Activated T-cell treated with anti-CD3 and anti-CD28 coated beads, Interleukin-2, amount 50 U/mL, for 72 hours (primary cell): Measurements from ENCODE around the gene GYS1. TPM values are rescaled to one million over a fixed set of nuclear protein-coding genes. Genes with fewer than 3 reads are reported as not detected.

Source experiments
- ATAC-seq, 2 donors: fragments of 150-1000 bp; cut with Tn5 transposase; replicated peaks in 1 of 2; 2 replicates each; pipeline ENCODE4 v1.10.0; 2021; ENCODE audit warnings: moderate library complexity in 2 of 2, mild to moderate bottlenecking in 1 of 2
- DNase-seq, 2 donors: peaks; one replicate each; pipeline ENCODE4 v3.0.0; 2021 to 2022; ENCODE audit warnings: mixed read lengths in 1 of 2
- H3K27ac Mint-ChIP-seq: one replicate; pipeline ENCODE4 v1.8.0; 2022; ENCODE audit warnings: mild to moderate bottlenecking, moderate library complexity, mixed read lengths
- H3K27me3 Mint-ChIP-seq: one replicate; pipeline ENCODE4 v1.8.0; 2022; ENCODE audit warnings: low read depth, mixed read lengths
- H3K36me3 Mint-ChIP-seq, 2 donors: one replicate each; pipeline ENCODE4 v1.8.0; 2022; ENCODE audit warnings: mixed read lengths in 2 of 2, mild to moderate bottlenecking in 1 of 2; ENCODE audit not compliant: insufficient read depth in 2 of 2
- H3K4me1 Mint-ChIP-seq: one replicate; pipeline ENCODE4 v1.8.0; 2022; ENCODE audit warnings: low read depth, mixed read lengths
- H3K4me3 Mint-ChIP-seq, 2 donors: one replicate each; pipeline ENCODE4 v1.8.0; 2022; ENCODE audit warnings: mild to moderate bottlenecking in 2 of 2, mixed read lengths in 2 of 2, moderate library complexity in 2 of 2
- H3K9me3 Mint-ChIP-seq, 2 donors: one replicate each; pipeline ENCODE4 v1.8.0; 2022; ENCODE audit warnings: mixed read lengths in 2 of 2
- total RNA-seq, 2 donors: library from RNA; stranded (reverse); gene quantifications; one replicate each; pipeline ENCODE4 v1.2.3, GENCODE V29; 2022

GYS1 gene
- total RNA-seq, 2 donors from 2014 or later = 25.9 to 29.4 TPM

DNA sequence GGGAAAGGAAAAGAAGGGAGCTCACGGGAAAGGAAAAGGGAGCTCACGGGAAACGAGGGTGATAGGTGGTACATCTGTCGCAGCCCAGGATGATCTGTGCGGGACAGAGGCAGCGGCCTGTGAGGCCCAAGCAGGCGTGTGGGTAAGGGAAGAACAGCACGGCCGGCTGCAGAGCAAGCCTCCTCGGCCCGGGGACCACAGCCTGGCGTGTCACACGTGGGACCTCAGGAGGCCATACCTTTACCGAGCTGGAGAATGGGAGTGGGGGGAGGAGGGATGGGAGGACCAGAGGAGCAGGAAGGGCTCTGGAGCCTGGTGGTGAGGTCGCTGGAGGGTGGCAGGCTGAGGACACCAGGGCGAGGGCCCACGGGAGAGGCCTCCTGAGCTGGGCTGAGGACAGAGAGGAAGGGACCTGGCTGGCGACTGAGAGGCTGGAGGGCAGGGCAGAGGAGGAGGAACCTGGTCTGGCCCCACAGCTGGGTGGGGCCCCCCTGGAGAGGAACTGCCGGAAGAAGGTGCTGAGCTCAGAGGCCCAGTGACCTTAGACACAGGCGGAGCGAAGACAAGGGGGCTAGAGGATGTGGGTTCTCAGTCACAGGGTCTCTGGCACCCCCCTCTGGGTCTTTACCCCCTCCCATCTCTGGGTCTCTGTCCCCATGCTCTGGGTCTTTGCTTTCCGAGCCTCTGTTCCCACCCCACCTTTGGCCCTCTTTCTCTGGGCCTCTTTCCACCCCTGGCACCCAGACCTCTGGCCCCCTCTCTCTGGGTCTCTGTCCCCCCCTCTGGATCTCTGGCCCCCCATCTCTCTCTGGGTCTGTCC, 30.9 kb downstream of the GYS1 start:
- Mint-ChIP-seq H3K27ac (peak overlapping the region; percentile 99), H3K36me3 (peaks cover 16 to 26% of the 10 kb centered on the region in 2 donors), H3K4me1 (peaks cover 83% of the 10 kb centered on the region), H3K9me3 (no peaks in the 10 kb centered on the region), H3K4me3 (peak overlapping the region; percentile 94 to 100), H3K27me3 (no peaks in the 10 kb centered on the region)
- ATAC-seq (peak; percentile 8 to 49), DNase-seq (peak; percentile 63 to 82)

DNA sequence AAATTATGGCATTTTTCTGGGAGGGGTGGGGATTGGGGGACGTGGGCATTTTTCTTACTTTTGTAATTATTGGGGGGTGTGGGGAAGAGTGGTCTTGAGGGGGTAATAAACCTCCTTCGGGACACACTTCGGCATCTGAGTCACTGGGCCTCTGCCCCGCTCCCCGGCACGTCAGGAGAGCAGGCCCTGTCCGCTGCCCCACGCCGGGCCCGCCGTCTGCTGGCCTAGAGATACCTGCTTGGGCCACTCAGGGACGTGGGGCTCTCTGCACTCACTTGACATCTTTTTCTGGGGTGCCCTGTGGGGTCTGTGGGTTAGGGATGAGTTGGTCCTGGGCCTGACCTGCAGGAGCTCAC, 31.5 kb downstream of the GYS1 start:
- H3K27me3 Mint-ChIP-seq = no peaks in the 10 kb centered on the region
- no peak for ATAC-seq
- H3K27ac Mint-ChIP-seq = peak overlapping the region; percentile 99
- peak overlapping the region; percentile 94 to 100 for H3K4me3 Mint-ChIP-seq
- no peak for DNase-seq
- peaks cover 17 to 28% of the 10 kb centered on the region in 2 donors for H3K36me3 Mint-ChIP-seq
- H3K4me1 Mint-ChIP-seq = peaks cover 83% of the 10 kb centered on the region
- H3K9me3 Mint-ChIP-seq = no peaks in the 10 kb centered on the region

DNA sequence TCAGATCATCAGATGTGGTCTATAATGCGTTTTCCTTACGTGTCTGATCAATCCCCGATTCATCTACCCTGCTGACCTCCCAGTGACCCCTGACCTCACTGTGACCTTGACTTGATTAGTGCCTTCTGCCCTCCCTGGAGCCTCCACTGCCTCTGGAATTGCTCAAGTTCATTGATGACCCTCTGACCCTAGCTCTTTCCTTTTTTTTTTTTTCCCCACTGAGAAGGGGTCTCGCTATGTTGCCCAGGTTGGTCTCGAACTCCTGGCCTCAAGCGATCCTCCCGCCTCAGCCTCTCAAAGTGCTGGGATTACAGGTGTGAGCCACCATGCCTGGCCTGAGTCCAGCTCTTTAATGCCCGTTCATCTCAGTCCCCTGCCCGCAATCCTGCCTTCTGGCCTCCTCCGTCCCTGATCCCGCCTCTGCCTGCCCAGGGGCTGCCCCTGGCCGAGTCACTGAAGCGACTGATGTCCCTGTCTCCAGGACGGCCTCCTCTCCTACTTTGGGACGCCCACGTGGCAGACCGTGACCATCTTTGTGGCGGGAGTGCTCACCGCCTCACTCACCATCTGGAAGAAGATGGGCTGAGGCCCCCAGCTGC, 32.0 kb downstream of the GYS1 start:
- H3K4me1 Mint-ChIP-seq = peaks cover 83% of the 10 kb centered on the region

DNA sequence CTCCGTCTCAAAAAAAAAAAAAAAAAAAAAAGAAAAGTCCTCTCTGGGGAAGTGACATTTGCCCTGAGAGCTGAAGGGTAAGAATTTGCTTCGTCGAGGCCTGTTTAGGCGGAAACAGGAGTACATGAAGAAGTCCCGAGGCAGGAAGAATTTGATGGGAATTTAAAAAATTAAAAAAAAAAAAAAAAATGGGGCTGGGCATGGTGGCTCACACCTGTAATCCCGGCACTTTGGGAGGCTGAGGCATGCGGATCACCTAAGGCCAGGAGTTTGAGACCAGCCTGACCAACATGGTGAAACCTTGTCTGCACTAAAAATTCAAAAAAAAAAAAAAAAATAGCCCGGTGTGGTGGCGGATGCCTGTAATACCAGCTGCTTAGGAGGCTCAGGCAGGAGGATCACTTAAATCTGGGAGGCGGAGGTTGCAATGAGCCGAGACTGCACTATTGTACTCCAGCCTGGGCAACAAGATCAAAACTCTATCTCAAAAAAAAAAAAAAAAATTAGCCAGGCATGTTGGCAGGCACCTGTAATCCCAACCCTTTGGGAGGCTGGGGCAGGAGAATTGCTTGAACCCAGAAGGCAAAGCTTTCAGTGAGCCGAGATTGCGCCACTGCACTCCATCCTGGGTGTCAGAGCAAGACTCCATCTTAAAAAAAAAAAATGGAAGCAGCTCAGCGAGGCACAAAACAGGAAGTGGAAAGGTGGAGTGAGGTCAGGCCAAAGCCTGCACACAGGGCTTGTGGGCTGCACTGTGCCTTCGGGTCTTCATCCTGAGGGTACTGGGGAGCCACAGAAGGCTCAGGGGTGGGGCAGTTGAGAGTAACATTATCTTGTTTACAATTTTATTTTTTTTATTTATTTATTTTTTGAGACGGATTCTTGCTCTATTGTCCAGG, 33.5 kb downstream of the GYS1 start:
- Mint-ChIP-seq H3K36me3 (peaks cover 7 to 34% of the 10 kb centered on the region in 2 donors), H3K9me3 (no peaks in the 10 kb centered on the region), H3K4me3 (no peak overlapping the region), H3K4me1 (peaks cover 86% of the 10 kb centered on the region), H3K27me3 (no peaks in the 10 kb centered on the region), H3K27ac (no peak overlapping the region)
- no peak for DNase-seq
- no peak for ATAC-seq

More for the DNA sequence above, 32.0 kb downstream of the GYS1 start:
- ATAC-seq = no peak
- Mint-ChIP-seq H3K27ac (no peak overlapping the region), H3K4me3 (no peak overlapping the region), H3K9me3 (no peaks in the 10 kb centered on the region), H3K36me3 (peaks cover 13 to 26% of the 10 kb centered on the region in 2 donors), H3K27me3 (no peaks in the 10 kb centered on the region)
- no peak for DNase-seq

DNA sequence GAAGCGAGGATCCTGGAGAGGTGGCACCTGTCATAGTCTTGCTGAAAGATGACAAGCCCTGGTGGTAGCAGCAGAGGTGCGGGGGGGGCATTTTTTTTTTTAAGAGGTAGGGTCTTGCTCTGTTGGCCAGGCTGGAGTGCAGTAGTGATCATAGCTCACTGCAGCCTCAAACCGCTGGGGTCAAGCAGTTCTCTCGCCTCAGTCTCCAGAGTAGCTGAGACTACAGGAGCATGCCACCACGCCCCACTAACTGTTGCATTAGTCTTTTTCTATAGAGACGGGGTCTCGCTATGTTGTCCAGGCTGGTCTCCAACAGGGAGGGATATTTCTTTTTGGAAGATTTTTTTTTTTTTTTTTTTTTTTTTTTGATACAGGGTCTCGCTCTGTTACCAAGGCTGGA, 35.1 kb downstream of the GYS1 start:
- H3K4me3 Mint-ChIP-seq = no peak overlapping the region
- DNase-seq (no peak), ATAC-seq (no peak)
- H3K27me3 Mint-ChIP-seq = no peaks in the 10 kb centered on the region
- no peaks in the 10 kb centered on the region for H3K9me3 Mint-ChIP-seq
- H3K4me1 Mint-ChIP-seq = peaks cover 79% of the 10 kb centered on the region
- peaks cover 9 to 34% of the 10 kb centered on the region in 2 donors for H3K36me3 Mint-ChIP-seq
- no peak overlapping the region for H3K27ac Mint-ChIP-seq

DNA sequence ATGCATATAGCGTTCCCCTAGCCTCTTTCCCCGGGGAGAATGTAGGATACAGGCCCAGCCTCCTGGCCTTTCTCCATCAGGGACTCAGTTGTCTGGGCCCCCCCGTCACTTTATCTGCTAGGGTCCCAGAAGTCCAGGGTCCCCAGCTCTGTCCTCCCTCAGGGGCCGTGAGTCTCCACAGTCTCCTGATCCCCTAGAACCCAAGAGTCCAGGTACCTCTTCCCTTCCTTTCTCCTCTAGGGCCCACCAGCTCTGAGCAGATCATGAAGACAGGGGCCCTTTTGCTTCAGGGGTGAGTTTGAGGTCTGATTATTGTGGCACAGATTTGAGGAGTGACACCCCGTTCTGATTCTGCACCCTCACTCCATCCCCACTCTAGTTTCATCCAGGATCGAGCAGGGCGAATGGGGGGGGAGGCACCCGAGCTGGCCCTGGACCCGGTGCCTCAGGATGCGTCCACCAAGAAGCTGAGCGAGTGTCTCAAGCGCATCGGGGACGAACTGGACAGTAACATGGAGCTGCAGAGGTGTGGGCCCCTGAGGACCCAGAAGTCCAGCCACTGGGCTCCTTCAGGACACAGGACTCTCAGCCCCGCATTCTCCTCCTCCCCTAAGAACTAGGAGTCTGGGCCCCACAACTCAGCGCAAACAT, 37.7 kb downstream of the GYS1 start:
- Mint-ChIP-seq H3K27ac (peak overlapping the region; percentile 82), H3K9me3 (no peaks in the 10 kb centered on the region), H3K36me3 (peaks cover 9 to 28% of the 10 kb centered on the region in 2 donors), H3K4me1 (peaks cover 54% of the 10 kb centered on the region), H3K27me3 (no peaks in the 10 kb centered on the region), H3K4me3 (peak overlapping the region; percentile 93 to 97)
- ATAC-seq = no peak
- no peak for DNase-seq

DNA sequence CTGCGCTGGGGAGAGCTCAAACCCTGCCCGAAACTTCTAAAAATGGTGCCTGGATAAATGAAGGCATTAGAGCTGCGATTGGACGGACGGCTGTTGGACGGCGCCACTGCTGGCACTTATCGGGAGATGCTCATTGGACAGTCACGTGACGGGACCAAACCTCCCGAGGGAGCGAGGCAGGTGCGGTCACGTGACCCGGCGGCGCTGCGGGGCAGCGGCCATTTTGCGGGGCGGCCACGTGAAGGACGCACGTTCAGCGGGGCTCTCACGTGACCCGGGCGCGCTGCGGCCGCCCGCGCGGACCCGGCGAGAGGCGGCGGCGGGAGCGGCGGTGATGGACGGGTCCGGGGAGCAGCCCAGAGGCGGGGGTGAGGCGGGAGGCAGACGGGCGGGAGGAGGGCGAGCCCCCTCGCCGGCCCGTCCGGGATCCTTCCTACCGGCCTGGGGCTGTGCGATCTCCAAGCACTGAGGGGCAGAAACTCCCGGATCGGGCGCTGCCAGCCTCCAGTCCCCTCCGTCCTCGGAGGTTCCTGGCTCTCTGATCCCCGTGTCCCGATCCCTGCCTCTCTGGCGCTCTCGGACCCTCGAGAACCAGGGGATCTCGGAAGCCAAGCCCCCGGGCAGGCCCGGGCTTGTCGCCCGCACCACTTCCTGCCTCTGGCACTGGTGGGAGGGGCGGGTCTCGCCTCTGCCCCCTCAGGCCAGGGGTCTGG, 38.4 kb downstream of the GYS1 start, which contains the start of gene BAX:
BAX (plus strand) TSS at position 281 of the 713 bp plus-strand sequence; CDS start at position 335, 54 bp downstream.
- H3K4me3 Mint-ChIP-seq = peak within 1 kb of the TSS; percentile 93 to 97
- H3K4me1 Mint-ChIP-seq = peaks cover 52% of the 10 kb centered on the region
- H3K9me3 Mint-ChIP-seq = no peaks in the 10 kb centered on the region
- peaks cover 9 to 28% of the 10 kb centered on the region in 2 donors for H3K36me3 Mint-ChIP-seq
- H3K27me3 Mint-ChIP-seq = no peaks in the 10 kb centered on the region
- ATAC-seq = peak; percentile 88 to 89
- DNase-seq = peak; percentile 97
- peak within 1 kb of the TSS; percentile 96 for H3K27ac Mint-ChIP-seq

DNA sequence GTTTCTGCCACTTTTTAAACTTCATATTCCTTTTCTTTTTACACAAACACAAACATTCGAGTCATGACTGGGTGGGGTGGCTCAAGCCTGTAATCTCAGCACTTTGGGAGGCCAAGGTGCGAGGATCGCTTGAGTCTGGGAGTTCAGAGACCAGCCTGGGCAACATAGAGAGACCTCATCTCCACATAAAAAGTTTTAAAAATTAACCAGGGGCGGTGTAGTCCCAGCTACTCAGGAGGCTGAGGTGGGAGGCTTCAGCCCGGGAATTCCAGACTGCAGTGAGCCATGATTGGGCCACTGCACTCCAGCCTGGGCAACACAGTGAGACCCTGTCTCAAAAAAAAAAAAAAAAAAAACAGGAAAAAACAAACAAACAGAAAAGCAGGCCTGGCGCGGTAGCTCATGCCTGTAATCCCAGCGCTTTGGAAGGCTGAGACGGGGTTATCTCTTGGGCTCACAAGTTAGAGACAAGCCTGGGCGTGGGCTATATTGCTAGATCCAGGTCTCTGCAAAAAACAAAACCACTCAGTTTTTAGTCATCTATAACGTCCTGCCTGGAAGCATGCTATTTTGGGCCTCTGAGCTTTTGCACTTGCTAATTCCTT, 39.0 kb downstream of the GYS1 start:
- Mint-ChIP-seq H3K27ac (peak overlapping the region; percentile 96), H3K36me3 (peaks cover 9 to 26% of the 10 kb centered on the region in 2 donors), H3K4me3 (peak overlapping the region; percentile 93 to 97), H3K9me3 (no peaks in the 10 kb centered on the region), H3K27me3 (no peaks in the 10 kb centered on the region), H3K4me1 (peaks cover 49% of the 10 kb centered on the region)
- ATAC-seq = no peak
- no peak for DNase-seq

DNA sequence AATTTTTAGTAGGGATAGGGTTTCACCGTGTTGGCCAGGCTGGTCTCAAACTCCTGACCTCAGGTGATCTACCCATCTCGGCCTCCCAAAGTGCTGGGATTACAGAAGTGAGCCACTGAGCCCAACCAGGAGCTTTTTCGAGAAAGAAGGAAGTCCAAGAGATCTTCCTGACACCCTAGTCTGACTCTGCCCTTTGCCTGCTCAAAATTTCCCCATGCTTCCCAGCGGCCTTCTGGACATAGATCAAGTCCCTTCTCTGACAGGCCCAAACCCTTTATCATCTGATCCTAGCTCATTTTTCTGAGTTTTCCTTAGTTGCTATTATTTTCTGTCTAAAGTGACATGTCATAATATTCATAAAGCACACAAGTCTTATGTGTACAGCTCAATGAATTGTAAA, 40.0 kb downstream of the GYS1 start:
- no peak overlapping the region for H3K27ac Mint-ChIP-seq
- H3K4me1 Mint-ChIP-seq = peaks cover 40% of the 10 kb centered on the region
- no peak overlapping the region for H3K4me3 Mint-ChIP-seq
- H3K36me3 Mint-ChIP-seq = peaks cover 6 to 21% of the 10 kb centered on the region in 2 donors
- ATAC-seq (no peak), DNase-seq (no peak)
- no peaks in the 10 kb centered on the region for H3K27me3 Mint-ChIP-seq
- no peaks in the 10 kb centered on the region for H3K9me3 Mint-ChIP-seq

DNA sequence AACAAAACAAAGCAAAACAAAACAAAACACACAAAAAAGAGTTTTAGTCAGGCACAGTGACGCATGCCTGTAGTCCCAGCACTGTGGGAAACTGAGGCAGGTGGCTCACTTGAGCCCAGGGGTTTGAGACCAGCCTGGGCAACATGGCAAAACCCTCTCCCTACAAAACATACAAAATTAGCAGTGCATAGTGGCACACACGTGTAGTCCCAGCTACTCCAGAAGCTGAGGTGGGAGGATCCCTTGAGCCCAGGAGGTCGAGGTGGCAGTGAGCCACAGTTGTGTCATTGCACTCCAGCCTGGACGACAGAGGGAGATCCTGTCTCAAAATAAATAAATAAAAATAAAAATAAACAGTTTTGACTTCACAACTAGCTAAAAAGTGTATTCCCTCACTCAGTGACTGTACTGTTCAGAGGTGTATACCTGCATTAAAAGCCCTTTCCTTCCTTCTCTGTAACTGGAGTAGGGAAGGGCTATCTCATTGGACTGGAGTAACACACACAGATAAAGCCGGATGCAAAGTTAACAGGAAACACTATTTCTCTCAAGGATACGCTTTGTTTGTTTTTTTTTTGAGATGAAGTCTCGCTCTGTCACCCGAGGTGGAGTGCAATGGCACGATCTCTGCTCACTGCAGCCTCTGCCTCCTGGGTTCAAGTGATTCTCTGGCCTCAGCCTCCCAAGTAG, 42.1 kb downstream of the GYS1 start:
- DNase-seq (no peak), ATAC-seq (no peak)
- Mint-ChIP-seq H3K9me3 (no peaks in the 10 kb centered on the region), H3K4me1 (peaks cover 18% of the 10 kb centered on the region), H3K27ac (no peak overlapping the region), H3K4me3 (no peak overlapping the region), H3K27me3 (no peaks in the 10 kb centered on the region), H3K36me3 (peaks cover 5 to 6% of the 10 kb centered on the region in 2 donors)

DNA sequence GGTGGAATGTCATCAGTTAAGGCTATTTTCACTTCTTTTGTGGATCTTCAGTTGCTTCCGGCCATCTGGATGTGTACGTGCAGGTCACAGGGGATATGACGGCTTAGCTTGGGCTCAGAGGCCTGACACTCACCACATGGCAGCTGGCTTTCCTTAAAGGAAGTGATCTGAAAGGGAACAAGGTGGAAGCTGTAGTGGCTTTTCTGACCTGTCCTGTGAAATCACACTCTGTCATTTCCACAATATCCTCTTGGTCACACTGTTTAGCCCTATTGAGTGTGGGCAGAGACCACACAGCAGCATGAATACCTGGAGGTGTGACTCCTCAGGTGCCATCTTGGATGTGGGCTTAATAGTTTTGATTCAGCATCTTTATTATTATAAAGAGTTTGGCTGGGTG, 43.0 kb downstream of the GYS1 start:
- Mint-ChIP-seq H3K4me1 (peaks cover 10% of the 10 kb centered on the region), H3K9me3 (no peaks in the 10 kb centered on the region), H3K36me3 (peaks cover 0 to 5% of the 10 kb centered on the region in 2 donors), H3K4me3 (no peak overlapping the region), H3K27me3 (no peaks in the 10 kb centered on the region), H3K27ac (no peak overlapping the region)
- ATAC-seq = no peak
- no peak for DNase-seq
